ENCODE measurements around the gene CHRNB2. TPM values are rescaled to one million over a fixed set of nuclear protein-coding genes. Genes with fewer than 3 reads are reported as not detected.

Gene CHRNB2, protein sequence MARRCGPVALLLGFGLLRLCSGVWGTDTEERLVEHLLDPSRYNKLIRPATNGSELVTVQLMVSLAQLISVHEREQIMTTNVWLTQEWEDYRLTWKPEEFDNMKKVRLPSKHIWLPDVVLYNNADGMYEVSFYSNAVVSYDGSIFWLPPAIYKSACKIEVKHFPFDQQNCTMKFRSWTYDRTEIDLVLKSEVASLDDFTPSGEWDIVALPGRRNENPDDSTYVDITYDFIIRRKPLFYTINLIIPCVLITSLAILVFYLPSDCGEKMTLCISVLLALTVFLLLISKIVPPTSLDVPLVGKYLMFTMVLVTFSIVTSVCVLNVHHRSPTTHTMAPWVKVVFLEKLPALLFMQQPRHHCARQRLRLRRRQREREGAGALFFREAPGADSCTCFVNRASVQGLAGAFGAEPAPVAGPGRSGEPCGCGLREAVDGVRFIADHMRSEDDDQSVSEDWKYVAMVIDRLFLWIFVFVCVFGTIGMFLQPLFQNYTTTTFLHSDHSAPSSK
- not detected for total RNA-seq
- long read RNA-seq: 0 reads

GRCh38 chr1:154567386-154568156, at the start of gene CHRNB2:
Gene CHRNB2, plus strand, starts transcription at chr1:154567778. Its CDS starts 267 bp downstream, at chr1:154568045.
- Histone ChIP-seq H3K4me3 (peak within 1 kb of the TSS; percentile 47), H3K27me3 (ENCODE audit: low read depth) (peaks cover 36% of the 10 kb centered on the region), H3K36me3 (no peaks in the 10 kb centered on the region), H3K9me3 (replicated peaks) (no peaks in the 10 kb centered on the region), H3K4me1 (peaks cover 12% of the 10 kb centered on the region), H3K27ac (replicated peaks) (no peak within 1 kb of the TSS)
- intact Hi-C loops (cut with micrococcal nuclease): loop anchor here (10.0 kb wide), 1 partner anchor 197 kb away; no protein-coding TSS in a partner anchor
- TF ChIP-seq CTCF (IDR thresholded peaks at IDR 0.05; ENCODE audit: borderline replicate concordance): no peak
- peak; percentile 71 for DNase-seq

DNA sequence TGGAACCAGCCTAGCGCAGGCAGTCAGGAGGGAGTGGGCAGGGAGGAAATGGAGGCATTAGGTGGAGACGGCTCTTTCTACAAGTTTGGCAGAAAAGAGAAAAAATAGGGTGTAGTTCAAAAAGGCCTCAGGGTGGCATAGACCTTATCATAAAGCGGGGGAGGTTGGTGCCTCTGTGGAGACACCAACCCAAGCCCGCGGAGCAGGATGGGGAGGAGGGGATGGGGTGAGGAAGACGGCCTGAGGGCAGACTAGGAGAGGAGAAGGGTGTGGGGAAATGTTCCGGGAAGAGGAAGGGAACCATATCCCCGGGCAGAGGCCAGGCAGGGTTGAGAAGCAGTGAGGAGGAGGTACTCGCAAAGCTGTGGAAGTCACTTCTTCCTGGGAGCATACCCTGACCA, 48.0 kb upstream of the CHRNB2 start:
- Histone ChIP-seq H3K27me3 (ENCODE audit: low read depth) (no peaks in the 10 kb centered on the region), H3K9me3 (replicated peaks) (no peaks in the 10 kb centered on the region), H3K4me1 (peaks cover 27% of the 10 kb centered on the region), H3K36me3 (peaks cover 4% of the 10 kb centered on the region), H3K27ac (replicated peaks) (peak overlapping the region; percentile 34), H3K4me3 (no peak overlapping the region)
- peak; percentile 20 for DNase-seq
- no peak for TF ChIP-seq CTCF (IDR thresholded peaks at IDR 0.05; ENCODE audit: borderline replicate concordance)
- intact Hi-C loops (cut with micrococcal nuclease): no loop called here

- Histone ChIP-seq H3K27me3 (ENCODE audit: low read depth) (no peaks in the 10 kb centered on the region), H3K4me3 (no peak overlapping the region), H3K9me3 (replicated peaks) (no peaks in the 10 kb centered on the region), H3K27ac (replicated peaks) (peak overlapping the region; percentile 34), H3K36me3 (peaks cover 4% of the 10 kb centered on the region), H3K4me1 (peaks cover 27% of the 10 kb centered on the region)
- DNase-seq: peak; percentile 28
- no peak for TF ChIP-seq CTCF (IDR thresholded peaks at IDR 0.05; ENCODE audit: borderline replicate concordance)
- intact Hi-C loops (cut with micrococcal nuclease): no loop called here
Observed at GRCh38 chr1:154520333-154520732, 47.2 kb upstream of the CHRNB2 start.

GRCh38 chr1:154521695-154522094, 45.9 kb upstream of the CHRNB2 start:
- H3K4me3 ChIP-seq: no peak overlapping the region
- H3K9me3 ChIP-seq (replicated peaks): no peaks in the 10 kb centered on the region
- no peak for TF ChIP-seq CTCF (IDR thresholded peaks at IDR 0.05; ENCODE audit: borderline replicate concordance)
- peaks cover 27% of the 10 kb centered on the region for H3K4me1 ChIP-seq
- intact Hi-C loops (cut with micrococcal nuclease): no loop called here
- H3K36me3 ChIP-seq: peaks cover 4% of the 10 kb centered on the region
- no peak overlapping the region for H3K27ac ChIP-seq (replicated peaks)
- no peaks in the 10 kb centered on the region for H3K27me3 ChIP-seq (ENCODE audit: low read depth)
- no peak for DNase-seq

- DNase-seq: no peak
Observed at GRCh38 chr1:154524881-154525280, 42.7 kb upstream of the CHRNB2 start.

More at GRCh38 chr1:154524881-154525280, 42.7 kb upstream of the CHRNB2 start:
- no peak for TF ChIP-seq CTCF (IDR thresholded peaks at IDR 0.05; ENCODE audit: borderline replicate concordance)
- Histone ChIP-seq H3K4me1 (peaks cover 20% of the 10 kb centered on the region), H3K9me3 (replicated peaks) (no peaks in the 10 kb centered on the region), H3K4me3 (no peak overlapping the region), H3K27ac (replicated peaks) (no peak overlapping the region), H3K36me3 (peaks cover 4% of the 10 kb centered on the region), H3K27me3 (ENCODE audit: low read depth) (no peaks in the 10 kb centered on the region)
- intact Hi-C loops (cut with micrococcal nuclease): no loop called here
